Stimulated activated CD4-positive, alpha-beta T cell treated with anti-CD3 and anti-CD28 coated beads, TNF-alpha, amount 100 ng/mL, for 48 hours (primary cell): Measurements from ENCODE around the gene SLC45A3.
"Not testable (repeated sequence)": the region's sequence is repeated elsewhere in the genome, so short reads cannot be mapped to it uniquely, and the experiment has no call there.

Experiments
- DNase-seq, 3 donors: peaks; one replicate each; pipeline ENCODE4 v3.0.0-alpha.2; 2020; ENCODE audit warnings: low read depth in 3 of 3

Gene SLC45A3, protein sequence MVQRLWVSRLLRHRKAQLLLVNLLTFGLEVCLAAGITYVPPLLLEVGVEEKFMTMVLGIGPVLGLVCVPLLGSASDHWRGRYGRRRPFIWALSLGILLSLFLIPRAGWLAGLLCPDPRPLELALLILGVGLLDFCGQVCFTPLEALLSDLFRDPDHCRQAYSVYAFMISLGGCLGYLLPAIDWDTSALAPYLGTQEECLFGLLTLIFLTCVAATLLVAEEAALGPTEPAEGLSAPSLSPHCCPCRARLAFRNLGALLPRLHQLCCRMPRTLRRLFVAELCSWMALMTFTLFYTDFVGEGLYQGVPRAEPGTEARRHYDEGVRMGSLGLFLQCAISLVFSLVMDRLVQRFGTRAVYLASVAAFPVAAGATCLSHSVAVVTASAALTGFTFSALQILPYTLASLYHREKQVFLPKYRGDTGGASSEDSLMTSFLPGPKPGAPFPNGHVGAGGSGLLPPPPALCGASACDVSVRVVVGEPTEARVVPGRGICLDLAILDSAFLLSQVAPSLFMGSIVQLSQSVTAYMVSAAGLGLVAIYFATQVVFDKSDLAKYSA

GRCh38 chr1:205680073-205680851 lies at the start of gene SLC45A3:
Gene SLC45A3 (minus strand): TSS chr1:205680509. CDS start chr1:205664656, 15,853 bp downstream.
- peak in 1 of 3 donors; percentile 20 for DNase-seq

- no peak for DNase-seq
Measured at GRCh38 chr1:205726619-205727125, 46.4 kb upstream of the SLC45A3 start.

DNA sequence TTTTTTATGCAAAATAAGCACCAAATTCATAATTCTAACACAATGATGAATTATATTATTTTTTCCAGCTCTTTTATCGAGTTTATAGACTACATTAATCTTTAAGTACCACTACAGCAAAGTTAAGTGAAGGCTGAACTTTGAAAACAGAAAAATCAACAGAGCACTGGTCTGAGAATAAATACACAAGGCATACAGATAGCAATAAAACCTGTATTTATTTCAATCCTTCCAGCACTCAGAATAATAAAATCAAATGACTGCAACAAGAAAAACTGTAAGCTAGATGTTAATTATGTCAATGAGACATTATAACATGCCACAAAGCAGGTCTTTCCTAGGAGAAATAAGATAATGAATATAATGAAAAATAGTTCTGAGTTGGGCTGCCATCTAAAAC lies 45.2 kb upstream of the SLC45A3 start:
- no peak for DNase-seq

GRCh38 chr1:205720740-205721139 lies 40.4 kb upstream of the SLC45A3 start:
- DNase-seq: not testable (repeated sequence)

DNA sequence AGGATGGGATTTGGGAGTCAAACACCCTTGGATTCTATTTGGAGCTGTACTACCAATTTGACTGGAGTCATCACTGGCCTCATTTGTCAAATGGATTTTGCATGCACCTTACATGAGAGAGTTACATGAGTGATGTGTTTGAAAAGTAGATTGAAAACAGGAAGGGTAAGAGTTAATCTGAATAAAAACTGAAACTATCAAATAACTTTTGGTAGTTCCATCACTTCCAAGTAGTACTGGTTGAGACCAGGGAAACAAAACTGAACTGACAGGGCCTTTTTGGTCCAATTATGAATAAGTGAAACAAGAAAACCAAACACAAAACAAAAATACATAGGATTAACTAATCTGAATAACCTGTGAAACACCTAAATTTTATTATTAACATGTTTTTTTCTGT lies 39.5 kb upstream of the SLC45A3 start:
- no peak for DNase-seq

DNA sequence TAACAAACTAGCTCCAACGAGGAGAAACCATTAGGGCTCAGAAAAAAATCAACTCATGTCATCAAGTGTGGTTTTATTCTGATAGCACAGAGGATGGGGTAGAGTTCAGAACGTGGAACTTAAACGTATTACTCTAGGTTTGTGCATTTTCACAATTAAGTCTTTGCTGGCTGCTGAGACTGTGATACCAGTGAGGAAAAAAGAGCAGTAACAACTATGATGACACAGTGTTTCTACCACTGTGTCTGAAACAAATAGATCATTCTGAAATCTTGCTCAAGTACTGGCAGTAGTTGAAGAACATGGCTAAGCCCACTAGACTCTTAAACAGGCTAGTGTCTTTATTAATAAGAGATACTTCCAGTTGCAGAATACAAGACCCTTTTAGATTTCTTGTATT lies 38.7 kb upstream of the SLC45A3 start:
- no peak for DNase-seq

- no peak for DNase-seq
Measured at GRCh38 chr1:205716371-205717132, 36.2 kb upstream of the SLC45A3 start.

DNA sequence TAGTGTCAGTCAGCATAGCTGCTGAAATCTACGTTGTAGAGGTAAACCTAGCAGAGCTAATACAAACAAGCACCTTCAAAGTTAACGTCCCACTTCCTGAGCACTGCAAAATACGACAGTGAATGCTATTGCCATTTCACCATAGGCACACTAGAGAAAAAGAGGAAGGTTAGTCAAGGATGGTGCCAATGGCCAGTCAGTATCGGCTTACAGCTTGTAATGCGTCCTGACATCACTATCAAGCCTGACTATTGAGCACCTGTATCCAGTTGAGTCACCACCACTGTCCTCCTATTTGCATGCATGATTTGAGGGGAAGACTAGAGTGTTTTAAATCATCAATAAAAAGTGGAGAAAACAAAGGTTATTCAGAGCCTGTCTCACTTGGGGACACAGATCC lies 35.3 kb upstream of the SLC45A3 start:
- no peak for DNase-seq

DNA sequence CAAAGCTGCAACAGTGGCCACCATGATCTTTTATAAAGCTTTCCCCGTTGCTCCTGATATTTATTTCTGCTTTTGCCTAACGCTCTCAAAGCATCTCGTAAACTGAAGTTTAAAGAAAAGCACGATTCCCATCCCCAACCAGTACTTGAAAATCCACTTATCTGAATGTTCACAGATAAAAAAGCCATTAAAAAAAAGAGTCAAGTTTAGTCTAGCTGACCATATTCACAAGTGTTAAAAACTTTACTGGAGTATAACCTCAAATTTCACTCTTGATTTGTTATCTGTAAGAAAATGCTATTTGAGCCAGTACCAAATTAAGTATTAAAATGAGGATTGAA lies 34.6 kb upstream of the SLC45A3 start:
- no peak for DNase-seq

DNA sequence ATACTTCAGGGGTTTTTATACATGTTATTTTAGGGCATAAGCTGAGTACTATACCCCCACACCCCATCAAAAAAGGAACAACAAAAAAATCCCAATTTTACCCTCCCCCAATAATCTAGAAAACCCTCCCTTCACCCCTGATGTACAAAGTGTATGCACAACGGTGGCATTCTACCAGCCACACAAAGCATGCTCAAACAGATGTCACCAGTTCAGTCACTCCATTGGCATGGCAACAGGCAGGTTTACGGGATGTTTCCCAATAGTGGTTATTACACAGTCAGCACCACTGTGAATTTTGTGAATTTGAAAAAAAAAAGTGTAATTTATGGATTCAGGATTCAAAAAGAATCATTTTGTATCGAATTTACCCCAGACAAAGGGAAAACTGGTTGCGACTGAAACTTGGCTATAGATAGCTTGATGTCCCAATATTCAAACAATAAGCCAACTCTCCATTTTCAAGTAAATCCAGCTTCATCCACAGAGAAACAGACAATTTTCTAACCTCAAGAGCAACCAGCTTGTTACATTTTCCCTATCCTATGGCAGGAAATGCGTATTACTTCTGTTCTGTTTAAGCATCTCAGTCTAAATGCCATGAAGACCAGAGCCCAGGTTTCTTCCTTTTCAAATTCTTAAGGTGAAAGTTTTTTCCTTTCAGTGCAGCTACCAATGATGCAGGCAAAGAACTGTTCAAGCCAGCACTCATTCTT lies 34.0 kb upstream of the SLC45A3 start:
- DNase-seq: no peak

GRCh38 chr1:205711105-205712048 lies 31.1 kb upstream of the SLC45A3 start:
- peak; percentile 13 to 71 (median 44) for DNase-seq

DNA sequence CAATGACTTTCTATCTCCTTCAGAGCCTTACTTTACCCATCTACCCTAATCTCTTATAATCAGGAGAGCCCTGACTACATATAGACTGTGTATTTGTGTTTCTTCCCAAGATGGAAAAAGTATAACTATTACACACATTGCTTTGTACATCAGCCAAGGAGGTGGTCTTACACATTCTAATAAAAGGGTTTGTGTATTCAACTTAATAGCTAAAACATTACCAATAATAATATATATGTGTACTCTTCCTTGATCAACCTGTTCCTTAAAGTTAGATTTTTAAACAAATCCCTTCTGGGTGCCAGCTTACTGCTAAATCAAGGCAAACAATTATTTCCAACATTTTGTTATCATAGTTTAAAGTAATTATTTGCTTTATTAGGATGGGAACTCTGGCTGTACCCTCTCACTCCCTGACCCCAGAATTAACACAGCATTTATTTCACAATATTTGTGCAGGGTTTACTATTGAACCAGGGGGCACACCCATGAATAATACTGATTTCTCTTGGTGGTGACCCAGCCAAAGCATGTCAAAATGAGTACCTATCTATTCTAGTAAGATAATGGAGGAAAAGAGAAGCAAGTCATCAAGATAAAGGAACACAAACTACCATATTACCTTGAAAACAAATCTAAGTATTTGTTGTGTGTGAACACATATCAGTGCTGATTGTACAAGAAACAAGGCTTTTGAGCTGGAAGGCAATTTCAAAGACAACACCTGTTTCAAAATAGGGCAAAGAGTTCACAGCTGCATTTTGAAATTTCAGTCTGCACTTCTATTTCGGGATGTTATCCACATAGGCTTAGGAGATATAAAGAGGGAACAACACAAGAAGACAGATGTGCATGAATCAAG lies 30.1 kb upstream of the SLC45A3 start:
- no peak for DNase-seq

GRCh38 chr1:205709640-205710039 lies 29.3 kb upstream of the SLC45A3 start:
- DNase-seq: no peak

GRCh38 chr1:205709059-205709398 lies 28.7 kb upstream of the SLC45A3 start:
- DNase-seq: no peak

DNA sequence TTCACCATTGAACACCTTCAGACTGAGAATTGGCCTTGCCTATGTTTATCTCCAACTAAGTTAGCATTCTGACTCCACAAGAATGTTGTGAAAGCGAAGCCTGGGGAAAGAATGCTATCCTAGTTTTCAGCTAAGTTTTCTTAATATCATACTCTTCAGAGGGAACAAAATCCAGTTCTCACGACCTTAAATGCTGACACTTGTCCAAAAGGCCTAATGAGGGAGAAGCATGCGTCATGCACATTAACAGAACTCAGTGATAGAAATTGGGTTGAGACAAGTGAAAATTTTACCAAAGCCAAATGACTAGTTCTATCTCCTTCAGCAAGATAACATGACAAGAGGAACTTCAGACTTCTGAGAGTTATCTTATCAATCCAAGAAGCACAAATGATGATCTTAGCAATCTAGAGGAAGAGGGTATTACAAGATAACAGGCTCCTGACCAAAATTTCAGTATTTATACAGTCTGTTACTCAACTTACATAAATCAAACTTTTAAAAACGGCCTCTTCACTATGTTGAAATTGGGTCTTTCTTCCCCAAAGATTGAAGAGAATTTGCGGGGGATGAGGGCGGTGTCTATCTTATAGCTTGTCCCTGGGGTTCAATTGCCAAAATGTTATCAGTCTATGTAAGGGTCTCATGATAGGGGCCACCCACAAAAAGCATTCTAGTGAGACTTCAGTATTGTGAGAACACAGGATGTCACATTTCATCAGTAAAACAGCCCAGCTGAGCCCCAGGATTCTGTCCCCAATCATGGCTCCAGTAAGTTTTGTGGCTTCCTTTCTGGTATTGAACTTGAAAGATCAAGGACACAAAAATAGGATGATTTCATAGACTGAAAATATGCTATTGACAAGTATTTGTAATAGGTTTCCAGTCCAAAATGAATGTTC lies 26.5 kb upstream of the SLC45A3 start:
- no peak for DNase-seq

DNA sequence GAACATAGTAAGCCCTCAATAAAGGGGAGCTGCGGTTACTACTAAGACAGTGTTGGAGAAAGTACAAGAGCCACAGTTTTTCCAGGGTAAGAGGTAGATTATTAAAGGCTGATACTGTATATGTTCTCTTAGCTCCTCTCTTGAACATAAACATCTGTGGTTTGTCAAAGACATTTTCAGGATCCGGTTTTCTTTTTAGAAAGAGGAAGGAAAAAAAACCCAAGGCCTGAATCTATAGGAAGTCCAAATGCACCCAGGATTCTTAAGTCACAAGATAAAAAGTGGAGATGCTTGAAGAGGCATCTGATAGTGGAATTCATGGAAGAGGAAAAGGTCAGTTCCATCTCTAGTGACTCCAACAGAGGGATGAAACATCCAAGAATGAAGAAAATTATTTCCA lies 24.6 kb upstream of the SLC45A3 start:
- no peak for DNase-seq

GRCh38 chr1:205703072-205703471 lies 22.8 kb upstream of the SLC45A3 start:
- DNase-seq: no peak

- DNase-seq: no peak
Measured at GRCh38 chr1:205701891-205702290, 21.6 kb upstream of the SLC45A3 start.
